Measurements from ENCODE around the gene FBLN7. TPM values are rescaled to one million over a fixed set of nuclear protein-coding genes. Genes with fewer than 3 reads are reported as not detected.

The FBLN7 gene
- total RNA-seq (1 to 10 TPM; 1.6 to 2.1 TPM), polyA plus RNA-seq (1 to 10 TPM in 1 of 2 donors, under 1 TPM in 1; 0.60 to 2.4 TPM)

DNA sequence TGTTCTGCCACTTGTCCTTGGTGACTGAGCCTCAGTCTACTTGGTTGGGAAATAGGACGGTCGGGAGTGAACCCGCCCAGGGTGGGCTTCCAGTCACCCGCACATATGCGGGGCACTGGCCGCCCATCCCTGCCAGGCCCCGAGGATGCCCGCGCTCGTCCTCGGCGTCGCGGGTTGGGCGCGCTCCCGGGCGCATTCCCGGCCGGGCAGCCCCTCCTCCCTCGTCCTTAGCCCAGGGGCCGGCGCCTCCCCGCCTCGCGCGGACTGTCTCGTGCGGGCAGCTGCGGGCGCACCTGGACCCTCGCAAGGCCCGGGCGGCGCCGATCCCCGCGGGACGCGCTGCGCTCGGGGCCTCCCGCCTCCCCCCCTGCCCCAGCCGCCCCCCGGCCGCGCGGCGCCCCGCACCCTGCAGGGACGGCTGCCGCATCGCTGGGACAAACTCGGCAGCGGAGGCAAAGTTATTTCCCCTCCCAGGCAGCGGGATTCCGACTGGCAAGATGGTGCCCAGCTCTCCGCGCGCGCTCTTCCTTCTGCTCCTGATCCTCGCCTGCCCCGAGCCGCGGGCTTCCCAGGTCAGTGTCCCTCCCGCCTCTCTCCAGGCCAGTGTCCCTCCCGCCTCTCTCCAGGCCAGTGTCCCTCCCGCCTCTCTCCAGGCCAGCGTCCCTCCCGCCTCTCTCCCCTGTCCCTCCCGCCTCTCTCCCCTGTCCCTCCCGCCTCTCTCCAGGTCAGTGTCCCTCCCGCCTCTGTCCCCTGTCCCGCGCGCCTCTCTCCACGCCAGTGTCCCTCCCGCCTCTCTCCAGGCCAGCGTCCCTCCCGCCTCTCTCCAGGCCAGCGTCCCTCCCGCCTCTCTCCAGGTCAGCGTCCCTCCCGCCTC lies at the start of gene FBLN7:
Gene FBLN7, plus strand, starts transcription at position 227 of the 874 bp plus-strand sequence. Its CDS starts 271 bp downstream, at position 498.
- H3K4me1 ChIP-seq (ENCODE audit: control insufficient read depth in 4 of 4, insufficient read depth in 4 of 4, low read length in 3 of 4): peaks cover 0 to 8% (median 3%) of the 10 kb centered on the region in 4 donors
- no peaks in the 10 kb centered on the region for H3K36me3 ChIP-seq (ENCODE audit: control insufficient read depth in 4 of 4, insufficient read depth in 3 of 4, low read depth in 1 of 4, low read length in 3 of 4)
- 1% methylated on average over 84 of the region's 84 CpGs for WGBS
- peak within 1 kb of the TSS; percentile 61 to 77 (median 62) for H3K4me3 ChIP-seq (ENCODE audit: low read depth in 1 of 3, low read length in 3 of 3)
- H3K9ac ChIP-seq (ENCODE audit: low read depth in 1 of 2, low read length in 2 of 2): peak within 1 kb of the TSS in 1 of 2 donors; percentile 28
- DNase-seq (ENCODE audit: low spot score): no peak
- TF ChIP-seq, protein P1, sequence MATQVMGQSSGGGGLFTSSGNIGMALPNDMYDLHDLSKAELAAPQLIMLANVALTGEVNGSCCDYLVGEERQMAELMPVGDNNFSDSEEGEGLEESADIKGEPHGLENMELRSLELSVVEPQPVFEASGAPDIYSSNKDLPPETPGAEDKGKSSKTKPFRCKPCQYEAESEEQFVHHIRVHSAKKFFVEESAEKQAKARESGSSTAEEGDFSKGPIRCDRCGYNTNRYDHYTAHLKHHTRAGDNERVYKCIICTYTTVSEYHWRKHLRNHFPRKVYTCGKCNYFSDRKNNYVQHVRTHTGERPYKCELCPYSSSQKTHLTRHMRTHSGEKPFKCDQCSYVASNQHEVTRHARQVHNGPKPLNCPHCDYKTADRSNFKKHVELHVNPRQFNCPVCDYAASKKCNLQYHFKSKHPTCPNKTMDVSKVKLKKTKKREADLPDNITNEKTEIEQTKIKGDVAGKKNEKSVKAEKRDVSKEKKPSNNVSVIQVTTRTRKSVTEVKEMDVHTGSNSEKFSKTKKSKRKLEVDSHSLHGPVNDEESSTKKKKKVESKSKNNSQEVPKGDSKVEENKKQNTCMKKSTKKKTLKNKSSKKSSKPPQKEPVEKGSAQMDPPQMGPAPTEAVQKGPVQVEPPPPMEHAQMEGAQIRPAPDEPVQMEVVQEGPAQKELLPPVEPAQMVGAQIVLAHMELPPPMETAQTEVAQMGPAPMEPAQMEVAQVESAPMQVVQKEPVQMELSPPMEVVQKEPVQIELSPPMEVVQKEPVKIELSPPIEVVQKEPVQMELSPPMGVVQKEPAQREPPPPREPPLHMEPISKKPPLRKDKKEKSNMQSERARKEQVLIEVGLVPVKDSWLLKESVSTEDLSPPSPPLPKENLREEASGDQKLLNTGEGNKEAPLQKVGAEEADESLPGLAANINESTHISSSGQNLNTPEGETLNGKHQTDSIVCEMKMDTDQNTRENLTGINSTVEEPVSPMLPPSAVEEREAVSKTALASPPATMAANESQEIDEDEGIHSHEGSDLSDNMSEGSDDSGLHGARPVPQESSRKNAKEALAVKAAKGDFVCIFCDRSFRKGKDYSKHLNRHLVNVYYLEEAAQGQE (IDR thresholded peaks at IDR 0.05): peak; percentile 27
- peak in 1 of 2 donors; percentile 15 for TF ChIP-seq RAD21 (IDR thresholded peaks at IDR 0.05)
- no peak for TF ChIP-seq HNF4A (conservative IDR thresholded peaks at IDR 0.05)
- no peak for TF ChIP-seq SP1 (IDR thresholded peaks at IDR 0.05)
- H3K27ac ChIP-seq (ENCODE audit: low read depth in 1 of 2, low read length in 2 of 2): peak within 1 kb of the TSS; percentile 21 to 38
- no peaks in the 10 kb centered on the region for H3K27me3 ChIP-seq (ENCODE audit: control insufficient read depth in 4 of 4, insufficient read depth in 4 of 4, low read length in 3 of 4)
- H3K9me3 ChIP-seq (ENCODE audit: control insufficient read depth in 4 of 4, low read length in 3 of 4): no peaks in the 10 kb centered on the region

GRCh38 chr2:112089375-112089774 lies 48.8 kb upstream of the FBLN7 start:
- Histone ChIP-seq H3K27me3 (ENCODE audit: control insufficient read depth in 4 of 4, insufficient read depth in 4 of 4, low read length in 3 of 4) (no peaks in the 10 kb centered on the region), H3K9me3 (ENCODE audit: control insufficient read depth in 4 of 4, low read length in 3 of 4) (no peaks in the 10 kb centered on the region), H3K27ac (ENCODE audit: low read depth in 1 of 2, low read length in 2 of 2) (no peak overlapping the region), H3K4me1 (ENCODE audit: control insufficient read depth in 4 of 4, insufficient read depth in 4 of 4, low read length in 3 of 4) (peaks cover 0 to 2% (median 0%) of the 10 kb centered on the region in 4 donors), H3K9ac (ENCODE audit: low read depth in 1 of 2, low read length in 2 of 2) (no peak overlapping the region), H3K36me3 (ENCODE audit: control insufficient read depth in 4 of 4, insufficient read depth in 3 of 4, low read depth in 1 of 4, low read length in 3 of 4) (peaks cover 11 to 27% (median 16%) of the 10 kb centered on the region in 4 donors), H3K4me3 (ENCODE audit: low read depth in 1 of 3, low read length in 3 of 3) (no peak overlapping the region)
- DNase-seq (ENCODE audit: low spot score): no peak
- TF ChIP-seq GABPA (IDR thresholded peaks at IDR 0.05 in 1 of 2, conservative IDR thresholded peaks at IDR 0.05 in 1 of 2): no peak
- no peak for TF ChIP-seq YY1 (IDR thresholded peaks at IDR 0.05)
- no peak for TF ChIP-seq EGR1 (IDR thresholded peaks at IDR 0.05; ENCODE audit: low read depth in 2 of 2)
- TF ChIP-seq TAF1 (conservative IDR thresholded peaks at IDR 0.05): no peak
- TF ChIP-seq HNF4A (conservative IDR thresholded peaks at IDR 0.05): no peak
- no peak for TF ChIP-seq SP1 (IDR thresholded peaks at IDR 0.05)
- TF ChIP-seq, protein P1 (IDR thresholded peaks at IDR 0.05): no peak
- TF ChIP-seq CTCF (IDR thresholded peaks at IDR 0.05; ENCODE audit: low read depth, low read length, missing input control): no peak
- 90% methylated on average over 5 of the region's 5 CpGs for WGBS
